Type B pancreatic cell (in vitro differentiated cells): ENCODE results near the gene FRMD1. TPM values are rescaled to one million over a fixed set of nuclear protein-coding genes. Genes with fewer than 3 reads are reported as not detected.

Experiments
- DNase-seq: peaks from one replicate; pipeline ENCODE4 v3.0.0; 2021; ENCODE audit warnings: mixed read lengths; ENCODE audit not compliant: unreplicated experiment; ENCODE audit errors: extremely low spot score
- H3K27ac Mint-ChIP-seq: 2 replicates; pipeline ENCODE4 v1.8.0; 2021; ENCODE audit warnings: mild to moderate bottlenecking, mixed read lengths
- H3K27me3 Mint-ChIP-seq: 2 replicates; pipeline ENCODE4 v1.8.0; 2021; ENCODE audit warnings: mixed read lengths
- H3K36me3 Mint-ChIP-seq: 2 replicates; pipeline ENCODE4 v1.8.0; 2021; ENCODE audit warnings: mixed read lengths
- H3K4me1 Mint-ChIP-seq: one replicate; pipeline ENCODE4 v1.8.0; 2021; ENCODE audit warnings: mixed read lengths; ENCODE audit not compliant: unreplicated experiment
- H3K4me3 Mint-ChIP-seq: 2 replicates; pipeline ENCODE4 v1.8.0; 2021; ENCODE audit warnings: mild to moderate bottlenecking, mixed read lengths
- H3K9me3 Mint-ChIP-seq: 2 replicates; pipeline ENCODE4 v1.8.0; 2021; ENCODE audit warnings: mixed read lengths
- CTCF ChIP-seq: fragments of 200-600 bp; sonication (generic); conservative IDR thresholded peaks from 2 replicates; pipeline ENCODE4 v1.5.0; 2021; ENCODE audit warnings: antibody characterized with exemption, mild to moderate bottlenecking
- total RNA-seq: library from RNA; stranded (reverse); gene quantifications from 2 replicates; pipeline ENCODE4 v1.2.1, GENCODE V29; 2021; ENCODE audit warnings: low replicate concordance

FRMD1 gene
- total RNA-seq, 1 donor from 2014 or later = 0.17 TPM

DNA sequence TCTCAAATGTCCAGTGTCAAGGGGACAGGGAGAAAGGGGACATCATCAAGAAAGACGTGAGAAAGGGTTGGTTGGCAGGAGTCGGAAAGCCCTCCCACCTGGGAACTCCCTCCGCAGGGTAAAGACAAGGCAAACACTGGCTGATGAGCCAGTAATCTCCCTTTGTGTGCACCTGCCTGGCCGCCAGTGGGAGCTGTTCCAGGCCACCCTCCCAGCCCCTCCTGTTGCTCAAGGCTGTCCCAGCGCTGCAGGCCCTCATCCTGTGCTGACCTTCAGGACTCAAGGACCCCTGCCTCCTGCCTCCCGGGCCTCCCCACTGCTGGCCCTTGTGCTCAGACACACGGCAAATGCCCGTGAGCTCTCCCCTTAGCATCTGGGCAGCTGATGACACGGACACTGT, 7.4 kb downstream of the FRMD1 start:
- peaks cover 15% of the 10 kb centered on the region for H3K27me3 Mint-ChIP-seq
- no peaks in the 10 kb centered on the region for H3K36me3 Mint-ChIP-seq
- TF ChIP-seq CTCF = no peak
- H3K27ac Mint-ChIP-seq = no peak overlapping the region
- peaks cover 3% of the 10 kb centered on the region for H3K4me1 Mint-ChIP-seq
- no peak overlapping the region for H3K4me3 Mint-ChIP-seq
- no peak for DNase-seq
- H3K9me3 Mint-ChIP-seq = no peaks in the 10 kb centered on the region

GRCh38 chr6:168070804-168071203, 8.2 kb downstream of the FRMD1 start:
- H3K9me3 Mint-ChIP-seq = no peaks in the 10 kb centered on the region
- no peak overlapping the region for H3K27ac Mint-ChIP-seq
- H3K4me1 Mint-ChIP-seq = peaks cover 3% of the 10 kb centered on the region
- no peak for TF ChIP-seq CTCF
- peaks cover 15% of the 10 kb centered on the region for H3K27me3 Mint-ChIP-seq
- H3K4me3 Mint-ChIP-seq = no peak overlapping the region
- DNase-seq = no peak
- no peaks in the 10 kb centered on the region for H3K36me3 Mint-ChIP-seq

GRCh38 chr6:168067081-168067759, 11.8 kb downstream of the FRMD1 start:
- no peak overlapping the region for H3K4me3 Mint-ChIP-seq
- H3K27me3 Mint-ChIP-seq = peaks cover 19% of the 10 kb centered on the region
- TF ChIP-seq CTCF = no peak
- DNase-seq = no peak
- H3K36me3 Mint-ChIP-seq = no peaks in the 10 kb centered on the region
- H3K9me3 Mint-ChIP-seq = no peaks in the 10 kb centered on the region
- H3K27ac Mint-ChIP-seq = no peak overlapping the region
- H3K4me1 Mint-ChIP-seq = peaks cover 3% of the 10 kb centered on the region

GRCh38 chr6:168064226-168064807, 14.7 kb downstream of the FRMD1 start:
- no peak for TF ChIP-seq CTCF
- Mint-ChIP-seq H3K4me1 (peaks cover 3% of the 10 kb centered on the region), H3K4me3 (no peak overlapping the region), H3K27ac (no peak overlapping the region), H3K36me3 (no peaks in the 10 kb centered on the region), H3K9me3 (no peaks in the 10 kb centered on the region), H3K27me3 (peaks cover 8% of the 10 kb centered on the region)
- DNase-seq = no peak

- DNase-seq = no peak
- Mint-ChIP-seq H3K4me1 (peaks cover 3% of the 10 kb centered on the region), H3K27ac (no peak overlapping the region), H3K36me3 (no peaks in the 10 kb centered on the region), H3K4me3 (no peak overlapping the region), H3K27me3 (peaks cover 5% of the 10 kb centered on the region), H3K9me3 (no peaks in the 10 kb centered on the region)
- TF ChIP-seq CTCF = no peak
These were observed 15.6 kb downstream of the FRMD1 start for GRCh38 chr6:168063431-168063830.
